Ammon's horn (tissue), 1 donor: ENCODE data around the gene PPP2R5B.
A peak's percentile ranks its signal among the peaks of the same experiment; 100 is the strongest.

Source experiments
- DNase-seq: peaks from one replicate; pipeline ENCODE4 v3.0.0-alpha.2; 2016; ENCODE audit warnings: low spot score

The PPP2R5B gene

DNA sequence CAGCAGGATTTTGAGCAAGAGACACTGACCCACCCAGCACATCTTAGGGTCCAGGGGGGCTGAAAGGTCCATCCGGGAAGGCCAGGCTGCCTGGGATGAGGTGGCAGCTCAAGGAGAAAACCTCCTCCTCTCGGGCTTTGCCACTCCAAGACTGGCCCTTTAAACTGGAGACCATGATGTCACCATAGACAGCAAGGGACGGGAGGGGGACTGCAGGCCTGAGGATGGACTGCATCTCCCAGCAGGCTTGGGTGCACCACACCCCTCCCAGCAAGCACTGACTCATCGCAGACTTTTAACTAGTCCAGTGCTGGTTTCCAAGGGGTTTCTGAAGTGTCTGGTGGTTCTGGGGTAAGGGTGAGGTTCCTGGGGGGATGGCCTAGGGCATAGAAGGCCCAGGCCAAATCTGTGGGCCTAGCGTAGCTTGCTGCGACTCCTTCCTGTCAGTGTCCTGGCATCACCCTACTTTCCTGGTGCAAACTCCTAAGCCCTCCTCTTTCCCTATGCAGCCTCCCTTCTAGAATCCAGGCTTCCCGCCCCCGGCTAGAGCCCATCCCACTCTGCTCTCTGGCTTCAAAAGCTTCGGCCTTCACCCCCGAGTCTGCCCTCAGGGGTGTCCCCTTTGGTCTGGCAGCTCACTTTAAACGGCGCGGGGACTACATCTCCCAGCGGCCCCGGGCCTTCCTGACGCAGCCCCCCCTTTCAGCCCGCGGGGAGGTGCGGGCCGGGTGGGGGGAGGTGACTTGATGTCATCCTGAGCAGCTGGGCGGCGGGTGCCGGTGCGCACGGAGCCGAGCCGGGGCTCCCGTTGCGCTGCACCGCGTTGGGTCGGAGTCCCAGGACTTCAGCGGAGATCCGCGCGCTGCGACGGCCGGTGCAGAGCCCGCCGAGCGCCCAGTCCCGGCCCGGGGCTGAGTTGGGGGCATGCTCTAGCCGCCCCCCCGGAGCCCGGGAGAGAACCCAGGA lies at the start of gene PPP2R5B:
Gene PPP2R5B, plus strand, starts transcription at position 746 of the 966 bp plus-strand sequence. CDS start 1,046 bp downstream, outside the sequence.
- DNase-seq: peak; percentile 100

GRCh38 chr11:64875369-64876228 lies 48.9 kb upstream of the PPP2R5B start:
- DNase-seq: no peak

GRCh38 chr11:64876229-64876750 lies 48.2 kb upstream of the PPP2R5B start:
- DNase-seq: peak; percentile 69

DNA sequence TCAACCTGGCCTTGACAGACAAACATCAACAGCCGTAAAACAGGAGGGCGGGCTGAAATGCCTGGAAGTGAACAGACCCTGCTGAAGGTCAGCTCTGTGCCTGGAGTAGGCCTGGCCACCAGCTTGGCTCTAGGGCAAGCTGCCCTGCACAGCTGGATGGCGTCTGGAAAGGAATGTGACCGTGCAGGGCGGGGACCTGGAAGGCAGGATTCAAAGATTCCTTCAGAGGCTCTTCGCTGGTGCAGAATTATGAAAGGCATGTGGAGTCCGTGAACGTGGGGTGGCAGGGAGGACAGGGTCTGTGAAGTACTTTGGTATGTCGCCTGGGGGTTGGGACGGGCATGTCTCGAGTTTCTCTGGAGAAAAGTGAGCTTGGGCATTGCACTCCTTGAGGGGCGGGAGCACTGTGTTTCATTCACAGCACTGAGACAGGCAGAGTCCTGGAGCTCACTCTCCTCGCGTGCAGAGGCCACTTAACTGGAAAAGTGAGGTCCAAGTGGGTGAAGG lies 47.6 kb upstream of the PPP2R5B start:
- DNase-seq: no peak

- DNase-seq: no peak
Observed at GRCh38 chr11:64877390-64878222, 46.9 kb upstream of the PPP2R5B start.

DNA sequence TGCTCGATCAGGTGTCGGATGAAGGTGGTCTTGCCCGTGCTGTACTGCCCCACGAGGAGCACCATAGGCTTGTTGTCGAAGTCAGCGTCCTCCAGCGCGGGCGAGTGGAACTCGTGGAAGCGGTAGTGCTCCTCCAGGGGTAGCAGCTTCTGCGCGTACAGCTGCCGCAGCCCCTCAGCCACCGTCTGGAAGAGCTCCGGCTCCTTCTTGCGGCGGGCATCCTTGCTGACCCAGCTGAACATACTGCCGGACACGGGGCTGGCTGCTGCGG lies 46.3 kb upstream of the PPP2R5B start:
- no peak for DNase-seq

- DNase-seq: peak; percentile 99
Observed at GRCh38 chr11:64878494-64879243, 45.8 kb upstream of the PPP2R5B start, which contains the start of gene EHD1. Gene EHD1, minus strand, starts transcription at chr11:64878621. Its CDS starts 157 bp downstream, at chr11:64878464.

GRCh38 chr11:64879244-64879900 lies 45.1 kb upstream of the PPP2R5B start:
- DNase-seq: peak; percentile 73

GRCh38 chr11:64880240-64881001 lies 44.1 kb upstream of the PPP2R5B start:
- DNase-seq: no peak

DNA sequence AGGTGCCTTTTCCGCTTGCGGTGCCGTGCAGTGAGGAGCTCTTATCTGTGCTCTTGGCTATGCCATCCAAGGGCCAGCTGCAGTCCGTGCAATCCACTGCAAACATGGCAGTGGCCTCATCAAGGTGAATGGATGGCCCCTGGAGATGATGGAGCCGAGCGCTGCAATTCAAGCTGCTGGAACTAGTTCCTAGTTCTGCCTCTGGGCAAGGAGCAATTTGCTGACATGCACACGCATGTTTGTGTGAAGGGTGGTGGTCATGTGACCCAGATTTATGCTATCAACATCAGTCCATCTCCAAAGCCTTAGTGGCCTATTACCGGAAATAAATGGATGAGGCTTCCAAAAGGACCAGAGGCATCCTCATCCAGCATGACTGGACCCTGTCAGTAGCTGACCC lies 43.0 kb upstream of the PPP2R5B start:
- no peak for DNase-seq

GRCh38 chr11:64882243-64882642 lies 42.2 kb upstream of the PPP2R5B start:
- DNase-seq: no peak

DNA sequence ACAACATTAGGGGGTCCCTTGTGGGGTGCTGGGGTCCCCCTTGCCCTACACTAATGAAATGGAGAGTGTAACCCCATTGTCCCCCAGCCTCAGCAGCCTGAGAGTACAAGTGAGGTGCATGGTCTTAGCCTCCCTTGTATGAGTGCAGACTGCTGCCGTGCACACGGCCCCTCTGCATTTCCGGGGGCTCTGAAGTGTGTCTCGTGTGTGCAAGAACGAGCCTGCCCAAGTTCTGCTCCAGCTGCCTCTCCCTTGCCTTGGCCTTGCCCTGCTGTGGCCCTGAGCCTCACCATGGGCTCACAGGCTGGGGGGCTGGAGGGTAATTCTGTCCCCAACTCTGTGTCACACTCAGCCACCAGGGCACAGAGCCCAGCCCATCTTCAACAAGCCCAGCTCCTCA lies 40.9 kb upstream of the PPP2R5B start:
- no peak for DNase-seq

GRCh38 chr11:64884019-64884418 lies 40.5 kb upstream of the PPP2R5B start:
- DNase-seq: no peak

DNA sequence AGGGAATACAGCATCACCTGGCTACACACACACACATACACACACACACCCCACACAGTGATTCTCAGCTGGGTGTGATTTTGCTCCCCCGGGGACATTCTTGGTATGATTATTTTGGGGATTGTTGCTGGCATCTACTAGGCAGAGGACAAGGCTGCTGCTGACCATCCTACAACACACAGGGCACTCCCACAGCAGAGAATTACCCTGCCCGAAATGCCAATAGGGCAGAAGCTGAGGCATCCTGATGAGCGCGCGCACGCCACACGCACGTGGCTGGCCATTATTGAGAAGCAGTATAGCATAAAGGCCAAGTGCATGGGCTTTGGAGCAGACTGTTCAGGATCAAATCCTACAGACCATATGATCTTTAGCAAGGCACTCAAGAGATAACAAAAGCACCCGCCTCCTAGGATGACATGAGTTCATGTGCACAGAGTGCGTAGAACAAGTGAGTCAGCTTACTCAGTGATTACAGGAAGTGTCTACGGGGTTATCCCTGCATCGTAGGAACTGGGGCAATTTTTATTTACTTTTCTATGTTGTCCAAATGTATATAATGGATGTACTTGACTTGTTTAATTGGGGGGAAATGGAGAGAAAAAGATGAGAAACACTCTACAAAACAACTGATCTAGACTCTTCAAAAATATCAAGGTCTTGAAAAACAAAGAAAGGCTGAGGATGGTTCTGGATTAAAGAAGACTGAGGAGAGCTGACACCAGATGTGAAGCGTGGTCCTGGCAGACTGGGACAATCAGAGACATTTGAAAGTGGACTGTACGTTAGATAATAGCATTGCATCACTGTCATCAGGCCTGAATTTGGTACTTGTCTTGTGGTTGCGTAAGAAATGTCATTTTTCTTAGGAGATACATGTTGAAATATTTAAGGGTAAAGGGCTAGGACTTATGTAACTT lies 38.9 kb upstream of the PPP2R5B start:
- DNase-seq: no peak

DNA sequence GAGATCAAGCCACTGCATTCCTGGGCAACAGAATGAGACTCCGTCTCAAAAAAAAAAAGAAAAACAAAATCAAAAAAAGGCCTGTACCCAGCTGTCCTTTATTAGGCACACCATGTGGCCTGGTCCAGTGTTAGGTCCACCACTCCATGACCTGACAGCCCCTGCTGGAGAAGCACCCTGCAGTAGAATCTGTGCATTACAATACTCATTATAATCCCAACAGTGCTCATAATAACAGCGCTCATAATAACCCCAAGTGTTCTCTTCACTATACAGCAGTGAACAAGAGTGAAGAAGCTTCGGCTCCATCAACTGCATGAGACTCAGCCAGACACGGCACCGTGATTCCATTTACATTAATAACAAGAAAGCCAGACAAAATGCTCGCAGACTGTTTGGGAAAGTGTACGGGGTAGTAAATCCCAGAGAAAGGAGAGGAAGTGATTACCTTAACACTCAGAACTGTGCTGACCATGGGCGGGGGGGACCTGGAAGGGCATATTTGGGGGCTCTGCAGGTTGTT lies 37.2 kb upstream of the PPP2R5B start:
- no peak for DNase-seq

DNA sequence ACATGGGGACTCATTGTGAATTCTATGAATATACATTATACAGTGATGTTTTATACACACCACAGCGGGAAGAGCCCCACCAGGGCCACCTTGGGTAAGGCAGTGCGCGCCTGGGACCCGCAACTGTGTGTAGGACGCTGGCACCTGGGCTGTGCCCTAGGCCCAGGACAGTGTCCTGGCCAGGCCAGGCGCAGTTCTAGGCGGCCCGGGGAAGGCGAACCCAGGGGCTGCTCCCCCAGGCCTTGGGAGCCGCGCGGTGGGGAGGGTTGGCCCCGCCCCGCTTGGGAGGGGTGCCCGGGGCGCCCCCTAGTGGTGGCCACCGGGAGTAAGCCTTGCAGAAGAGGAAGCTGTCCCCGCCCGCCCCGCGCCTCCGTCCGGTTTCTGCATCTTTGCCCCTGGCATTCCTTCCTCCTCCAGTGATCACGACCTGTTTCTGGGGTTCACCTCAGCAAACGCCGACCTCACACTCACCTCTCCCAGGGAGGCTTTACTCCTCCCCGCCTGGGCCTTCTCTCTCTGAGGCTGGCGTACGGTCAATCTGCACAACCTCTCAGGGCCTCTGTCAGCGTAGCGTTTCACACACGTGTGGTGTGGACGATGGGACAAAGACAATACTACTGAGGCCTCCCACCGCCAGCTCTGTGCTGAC lies 36.6 kb upstream of the PPP2R5B start:
- peak; percentile 81 for DNase-seq

- no peak for DNase-seq
Observed at GRCh38 chr11:64888406-64888728, 36.1 kb upstream of the PPP2R5B start.
